GM13976 (cell line): Measurements from ENCODE around the gene SMIM32.

Experiments used
- DNase-seq: peaks from one replicate; pipeline ENCODE4 v3.0.0; 2012; ENCODE audit warnings: low spot score
- in situ Hi-C: fragments of 300-500 bp; cut with MboI; formaldehyde crosslinking; loops from one replicate; pipeline ENCODE4 v1.12.0; 2022; ENCODE audit warnings: low sequenced_read_pairs, mixed read lengths, inconsistent platforms; ENCODE audit not compliant: unreplicated experiment
- TF ChIP-seq, protein P1 (sequence below): IDR thresholded peaks from 2 replicates; pipeline ENCODE4 v1.5.1; 2012; ENCODE audit warnings: borderline replicate concordance, mild to moderate bottlenecking; ENCODE audit not compliant: insufficient read depth; ENCODE audit errors: extremely low read depth, missing control alignments, control extremely low read depth

The SMIM32 gene

DNA sequence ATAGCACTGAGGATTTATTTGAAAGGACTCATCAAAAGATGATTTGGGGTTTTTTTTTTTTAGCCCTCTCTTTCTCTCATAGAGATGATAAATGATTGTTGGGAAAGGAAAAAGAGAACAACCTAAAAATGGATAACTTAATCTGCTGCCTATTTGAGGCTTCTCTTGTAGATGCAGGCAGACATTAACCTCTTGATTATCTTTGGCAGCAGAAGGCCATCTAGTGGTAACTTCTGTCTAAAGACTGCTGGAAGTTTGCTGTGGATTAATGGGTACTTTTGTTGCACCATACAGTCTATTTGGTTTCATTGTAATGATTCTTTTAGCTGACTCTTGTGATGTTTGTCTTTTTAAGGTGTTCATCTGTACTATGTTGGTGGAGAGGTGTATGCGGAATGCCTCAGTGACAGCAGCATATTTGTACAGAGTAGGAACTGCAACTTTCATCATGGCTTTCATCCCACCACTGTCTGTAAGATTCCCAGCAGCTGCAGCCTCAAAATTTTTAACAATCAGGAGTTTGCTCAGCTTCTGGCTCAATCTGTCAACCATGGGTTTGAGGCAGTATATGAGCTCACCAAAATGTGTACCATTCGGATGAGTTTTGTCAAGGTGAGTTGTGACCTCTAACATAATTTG is 18.8 kb downstream of the SMIM32 start:
- in situ Hi-C loops = no loop called here
- TF ChIP-seq, protein P1, sequence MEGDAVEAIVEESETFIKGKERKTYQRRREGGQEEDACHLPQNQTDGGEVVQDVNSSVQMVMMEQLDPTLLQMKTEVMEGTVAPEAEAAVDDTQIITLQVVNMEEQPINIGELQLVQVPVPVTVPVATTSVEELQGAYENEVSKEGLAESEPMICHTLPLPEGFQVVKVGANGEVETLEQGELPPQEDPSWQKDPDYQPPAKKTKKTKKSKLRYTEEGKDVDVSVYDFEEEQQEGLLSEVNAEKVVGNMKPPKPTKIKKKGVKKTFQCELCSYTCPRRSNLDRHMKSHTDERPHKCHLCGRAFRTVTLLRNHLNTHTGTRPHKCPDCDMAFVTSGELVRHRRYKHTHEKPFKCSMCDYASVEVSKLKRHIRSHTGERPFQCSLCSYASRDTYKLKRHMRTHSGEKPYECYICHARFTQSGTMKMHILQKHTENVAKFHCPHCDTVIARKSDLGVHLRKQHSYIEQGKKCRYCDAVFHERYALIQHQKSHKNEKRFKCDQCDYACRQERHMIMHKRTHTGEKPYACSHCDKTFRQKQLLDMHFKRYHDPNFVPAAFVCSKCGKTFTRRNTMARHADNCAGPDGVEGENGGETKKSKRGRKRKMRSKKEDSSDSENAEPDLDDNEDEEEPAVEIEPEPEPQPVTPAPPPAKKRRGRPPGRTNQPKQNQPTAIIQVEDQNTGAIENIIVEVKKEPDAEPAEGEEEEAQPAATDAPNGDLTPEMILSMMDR = peak; percentile 48
- peak; percentile 43 for DNase-seq

DNA sequence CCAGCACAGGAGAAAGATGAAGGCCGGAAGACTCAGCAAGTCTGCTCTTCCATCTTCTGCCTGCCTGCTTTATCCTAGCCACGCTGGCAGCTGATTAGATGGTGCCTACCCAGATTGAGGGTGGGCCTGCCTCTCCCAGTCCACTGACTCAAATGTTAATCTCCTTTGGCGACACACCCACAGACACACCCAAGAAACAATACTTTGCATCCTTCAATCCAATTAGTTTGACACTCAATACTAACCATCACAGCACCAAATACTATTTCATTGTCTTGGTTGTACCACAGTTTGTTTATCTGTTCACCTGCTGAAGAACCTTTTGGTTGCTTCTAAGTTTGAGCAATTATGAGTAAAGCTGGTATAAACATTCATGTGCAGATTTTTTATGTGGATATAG is 23.7 kb downstream of the SMIM32 start:
- in situ Hi-C loops = no loop called here
- TF ChIP-seq, protein P1 = no peak
- no peak for DNase-seq

DNA sequence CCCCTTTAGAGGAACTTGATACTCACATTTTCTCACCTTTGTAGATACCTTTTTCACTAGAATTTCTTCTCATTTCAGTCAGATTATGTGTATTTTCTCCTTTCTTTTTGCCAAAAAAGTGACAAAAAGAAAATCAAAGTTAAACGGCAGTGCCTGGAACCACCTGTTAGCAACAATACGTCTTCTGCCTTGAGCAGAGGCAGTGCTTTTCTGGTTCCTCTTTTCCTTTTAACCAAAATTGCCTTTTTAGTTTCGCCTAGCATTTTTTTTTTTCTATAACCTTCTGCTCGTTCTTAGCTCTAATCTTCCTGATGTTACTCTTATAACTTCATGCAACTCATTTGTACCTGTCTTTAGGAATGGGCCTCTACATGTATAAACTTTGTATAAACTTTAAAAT is 26.1 kb downstream of the SMIM32 start:
- TF ChIP-seq, protein P1 = no peak
- peak; percentile 17 for DNase-seq
- in situ Hi-C loops = no loop called here

DNA sequence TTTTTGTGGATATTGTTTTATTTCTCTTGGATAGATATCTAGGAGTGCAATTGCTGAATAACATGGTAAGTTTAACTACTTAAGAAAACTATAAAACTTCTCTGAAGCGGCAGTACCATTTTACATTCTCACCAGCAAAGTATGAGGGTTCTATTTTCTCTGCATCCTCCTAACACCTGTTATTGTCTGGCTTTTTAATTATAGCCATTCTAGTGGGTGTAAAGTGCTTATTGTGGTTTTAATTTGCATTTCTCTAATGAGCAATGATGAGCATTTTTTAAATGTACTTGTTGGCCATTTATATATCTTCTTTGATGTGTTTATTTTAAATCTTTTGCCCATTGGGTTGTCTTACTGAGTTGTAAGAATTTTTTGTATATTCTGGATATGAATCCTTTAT is 28.7 kb downstream of the SMIM32 start:
- TF ChIP-seq, protein P1 = no peak
- DNase-seq = no peak
- in situ Hi-C loops = no loop called here

DNA sequence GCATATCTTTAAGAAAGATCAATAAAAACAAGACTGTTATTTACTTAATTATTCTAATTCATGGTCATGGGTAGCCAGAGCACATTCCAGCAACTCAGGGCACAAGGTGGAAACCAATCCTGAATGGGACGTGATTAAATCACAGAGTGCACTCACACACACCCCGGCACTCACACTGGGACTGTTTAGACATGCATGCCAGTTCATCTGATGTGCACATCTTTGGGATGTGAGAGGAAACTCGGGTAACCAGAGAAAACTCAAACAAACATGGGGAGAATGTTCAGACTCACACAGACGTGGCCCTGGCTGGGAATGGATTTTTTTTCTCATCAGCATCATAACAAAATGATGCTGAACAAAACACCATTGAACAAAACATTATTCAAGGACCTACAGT is 31.0 kb downstream of the SMIM32 start:
- no peak for DNase-seq
- in situ Hi-C loops = no loop called here
- TF ChIP-seq, protein P1 = no peak

DNA sequence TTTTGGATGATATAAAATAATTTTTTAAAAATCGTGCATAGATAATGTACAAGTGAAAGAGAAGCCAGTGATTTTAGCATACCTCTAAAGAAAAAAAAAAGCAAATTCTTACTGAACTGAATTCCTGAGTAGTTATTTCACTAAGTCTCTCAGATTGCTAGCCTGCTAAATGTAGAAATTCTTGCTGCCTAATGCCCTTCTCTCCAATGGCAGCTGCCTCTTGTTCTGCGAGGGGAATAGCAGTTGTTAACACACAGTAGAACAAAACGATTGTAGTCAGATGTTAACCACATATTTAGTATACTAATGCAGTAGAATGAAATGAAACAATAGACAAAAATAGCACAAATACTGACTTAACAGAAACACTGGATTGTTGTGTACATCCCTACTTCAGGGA is 33.5 kb downstream of the SMIM32 start:
- no peak for DNase-seq
- TF ChIP-seq, protein P1 = no peak
- in situ Hi-C loops = no loop called here

DNA sequence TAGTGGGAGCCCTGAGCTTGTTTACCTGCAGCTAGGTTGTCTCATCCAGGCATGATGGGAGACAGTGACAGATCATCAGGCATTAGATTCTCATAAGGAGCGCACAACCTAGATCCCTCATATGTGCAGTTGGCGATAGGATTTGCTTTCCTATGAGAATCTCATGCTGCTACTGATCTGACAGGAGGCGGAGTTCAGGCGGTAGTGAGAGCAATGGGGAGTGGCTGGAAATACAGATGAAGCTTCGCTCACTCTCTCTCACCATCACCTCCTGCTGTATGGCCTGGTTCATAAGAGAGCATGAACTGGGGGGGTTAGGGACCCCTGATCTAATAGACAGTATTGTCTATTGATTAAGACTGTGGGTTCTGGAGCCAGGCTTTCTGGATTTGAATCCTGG is 35.4 kb downstream of the SMIM32 start:
- in situ Hi-C loops = no loop called here
- no peak for DNase-seq
- TF ChIP-seq, protein P1 = no peak
